SK-N-MC (cell line): ENCODE data around the gene NLGN1.

Source experiments
- EZH2 ChIP-seq: fragments of 200-600 bp; sonication (generic); IDR thresholded peaks from one replicate; pipeline ENCODE4 v1.6.1; 2017; ENCODE audit warnings: antibody characterized with exemption
- POLR2AphosphoS5 ChIP-seq: IDR thresholded peaks from 2 replicates; pipeline ENCODE4 v1.6.1; 2012; ENCODE audit warnings: mild to moderate bottlenecking, low read depth, low read length, borderline replicate concordance

- TF ChIP-seq POLR2AphosphoS5 (no peak), EZH2 (no peak)
Measured at GRCh38 chr3:173700336-173700735, 302.8 kb downstream of the NLGN1 start.
